Natural killer cell (primary cell): ENCODE measurements around the gene ATP5PD. TPM values are rescaled to one million over a fixed set of nuclear protein-coding genes. Genes with fewer than 3 reads are reported as not detected.
"Not testable (repeated sequence)": the region's sequence is repeated elsewhere in the genome, so short reads cannot be mapped to it uniquely, and the experiment has no call there.

Experiments used
- ATAC-seq, 3 donors: fragments of 150-1000 bp in 2 of 3; fragments of 200-7000 bp in 1 of 3; cut with Tn5 transposase; 1 replicate in 1 of 3; 2 replicates in 2 of 3; pipeline ENCODE4 v1.10.0; 2021; ENCODE audit warnings: mild to moderate bottlenecking in 2 of 3, moderate library complexity in 2 of 3
- DNase-seq, 2 donors: peaks; one replicate each; pipeline versions ENCODE4 v3.0.0 to v3.0.0-alpha.2; 2013 to 2021; ENCODE audit warnings: mixed read lengths in 1 of 2
- H3K27ac ChIP-seq: one replicate; pipeline ENCODE4 v1.5.1; 2013; ENCODE audit warnings: mild to moderate bottlenecking, low read length
- H3K27me3 ChIP-seq: one replicate; pipeline ENCODE4 v1.6.1; 2013; ENCODE audit warnings: low read length; ENCODE audit not compliant: control insufficient read depth, insufficient read depth
- H3K36me3 ChIP-seq: one replicate; pipeline ENCODE4 v1.6.1; 2013; ENCODE audit warnings: low read length; ENCODE audit not compliant: control insufficient read depth, insufficient read depth
- H3K4me1 ChIP-seq: one replicate; pipeline ENCODE4 v1.6.1; 2013; ENCODE audit warnings: low read length; ENCODE audit not compliant: control insufficient read depth, insufficient read depth
- H3K4me3 ChIP-seq: one replicate; pipeline ENCODE4 v1.5.1; 2013; ENCODE audit warnings: low read length
- H3K9me3 ChIP-seq: one replicate; pipeline ENCODE4 v1.6.1; 2013; ENCODE audit warnings: low read length; ENCODE audit not compliant: control insufficient read depth, insufficient read depth
- H3K27ac Mint-ChIP-seq, 2 donors: one replicate each; pipeline ENCODE4 v1.8.0; 2022; ENCODE audit warnings: mild to moderate bottlenecking in 2 of 2, mixed read lengths in 2 of 2, moderate library complexity in 1 of 2
- H3K27me3 Mint-ChIP-seq, 2 donors: one replicate each; pipeline ENCODE4 v1.8.0; 2022; ENCODE audit warnings: low read depth in 2 of 2, mixed read lengths in 2 of 2
- H3K36me3 Mint-ChIP-seq: one replicate; pipeline ENCODE4 v1.8.0; 2022; ENCODE audit warnings: mixed read lengths
- H3K4me1 Mint-ChIP-seq, 2 donors: one replicate each; pipeline ENCODE4 v1.8.0; 2022; ENCODE audit warnings: mixed read lengths in 2 of 2
- H3K4me3 Mint-ChIP-seq: one replicate; pipeline ENCODE4 v1.8.0; 2022; ENCODE audit warnings: mild to moderate bottlenecking, moderate library complexity, mixed read lengths
- H3K9me3 Mint-ChIP-seq, 2 donors: one replicate each; pipeline ENCODE4 v1.8.0; 2022; ENCODE audit warnings: mixed read lengths in 2 of 2
- WGBS: methylation state at CpG from one replicate; pipeline ENCODE4 v1.1.7; 2013; ENCODE audit warnings: missing lambda C conversion rate; ENCODE audit not compliant: insufficient coverage; 5-methylcytosine and 5-hydroxymethylcytosine counted together
- intact Hi-C: fragments of 100-400 bp; cut with micrococcal nuclease; formaldehyde crosslinking; loops from one replicate; pipeline ENCODE4 v1.14.2; 2022
- total RNA-seq, 4 donors: library from RNA; stranded (reverse); fragments of 120-200 nt in 1 of 4; gene quantifications; one replicate each; pipeline versions ENCODE4 v1.2.3 to v1.2.4, GENCODE V29; 2013 to 2022
- TF ChIP-seq, protein P1 (sequence below): fragments of 200-600 bp; IDR thresholded peaks from one replicate; pipeline ENCODE4 v1.8.0; 2022; ENCODE audit warnings: antibody characterized with exemption

ATP5PD gene
- total RNA-seq, 3 donors from 2014 or later (not counting 1 experiment from before 2014, with no cell fraction given): 74.7 to 96.3 (median 75.2) TPM

DNA sequence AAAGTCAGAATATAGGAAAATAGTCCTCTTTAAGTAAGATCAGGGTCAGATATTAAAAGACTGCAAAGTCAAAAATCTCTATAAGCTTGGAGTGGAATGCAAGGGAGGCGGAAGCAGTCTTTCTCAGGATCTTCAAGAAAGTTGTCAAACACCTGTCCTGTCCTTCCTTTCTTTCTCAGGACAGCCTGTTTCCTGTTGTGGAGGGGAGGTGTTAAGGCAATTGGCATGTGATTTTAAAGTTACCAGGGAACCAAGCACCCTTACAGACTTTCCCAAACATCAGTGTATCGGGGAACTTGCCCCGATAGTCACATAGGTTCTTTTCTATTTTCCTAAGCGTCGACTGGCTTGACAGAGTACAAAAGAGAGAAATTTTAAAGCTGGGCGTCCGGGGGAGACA is 2.1 kb downstream of the ATP5PD start:
- intact Hi-C loops: no loop called here
- Histone ChIP-seq H3K4me1 (peaks cover 19% of the 10 kb centered on the region), H3K36me3 (peaks cover 16% of the 10 kb centered on the region), H3K4me3 (no peak overlapping the region), H3K27ac (no peak overlapping the region), H3K9me3 (no peaks in the 10 kb centered on the region), H3K27me3 (no peaks in the 10 kb centered on the region)
- DNase-seq (no peak), ATAC-seq (no peak)
- peaks cover 33 to 34% of the 10 kb centered on the region in 2 donors for H3K4me1 Mint-ChIP-seq
- H3K4me3 Mint-ChIP-seq: peak overlapping the region; percentile 95
- 97% methylated on average over 5 of the region's 7 CpGs for WGBS
- H3K9me3 Mint-ChIP-seq: no peaks in the 10 kb centered on the region
- peak overlapping the region in 1 of 2 donors; percentile 60 for H3K27ac Mint-ChIP-seq
- H3K36me3 Mint-ChIP-seq: peaks cover 5% of the 10 kb centered on the region
- H3K27me3 Mint-ChIP-seq: no peaks in the 10 kb centered on the region
- TF ChIP-seq, protein P1, sequence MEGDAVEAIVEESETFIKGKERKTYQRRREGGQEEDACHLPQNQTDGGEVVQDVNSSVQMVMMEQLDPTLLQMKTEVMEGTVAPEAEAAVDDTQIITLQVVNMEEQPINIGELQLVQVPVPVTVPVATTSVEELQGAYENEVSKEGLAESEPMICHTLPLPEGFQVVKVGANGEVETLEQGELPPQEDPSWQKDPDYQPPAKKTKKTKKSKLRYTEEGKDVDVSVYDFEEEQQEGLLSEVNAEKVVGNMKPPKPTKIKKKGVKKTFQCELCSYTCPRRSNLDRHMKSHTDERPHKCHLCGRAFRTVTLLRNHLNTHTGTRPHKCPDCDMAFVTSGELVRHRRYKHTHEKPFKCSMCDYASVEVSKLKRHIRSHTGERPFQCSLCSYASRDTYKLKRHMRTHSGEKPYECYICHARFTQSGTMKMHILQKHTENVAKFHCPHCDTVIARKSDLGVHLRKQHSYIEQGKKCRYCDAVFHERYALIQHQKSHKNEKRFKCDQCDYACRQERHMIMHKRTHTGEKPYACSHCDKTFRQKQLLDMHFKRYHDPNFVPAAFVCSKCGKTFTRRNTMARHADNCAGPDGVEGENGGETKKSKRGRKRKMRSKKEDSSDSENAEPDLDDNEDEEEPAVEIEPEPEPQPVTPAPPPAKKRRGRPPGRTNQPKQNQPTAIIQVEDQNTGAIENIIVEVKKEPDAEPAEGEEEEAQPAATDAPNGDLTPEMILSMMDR: no peak

DNA sequence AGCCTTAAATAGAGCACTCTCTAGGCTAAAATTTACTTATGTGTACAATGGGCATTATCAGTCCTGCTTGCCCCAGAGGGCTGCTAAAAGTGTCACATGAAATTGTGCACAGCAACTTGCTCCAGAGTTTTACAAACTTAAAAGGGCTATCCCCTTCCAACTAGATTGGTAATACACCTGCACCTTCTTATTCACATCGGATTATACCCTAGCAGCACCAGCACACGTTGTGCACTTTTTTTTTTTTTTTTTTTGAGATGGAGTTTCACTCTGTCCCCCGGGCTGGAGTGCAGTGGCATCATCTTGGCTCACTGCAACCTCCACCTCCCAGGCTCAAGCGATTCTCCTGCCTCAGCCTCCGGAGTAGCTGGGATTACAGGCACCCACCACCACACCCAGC is 3.0 kb downstream of the ATP5PD start:
- H3K27ac ChIP-seq, H3K27ac Mint-ChIP-seq, H3K4me3 Mint-ChIP-seq, H3K9me3 ChIP-seq, H3K27me3 Mint-ChIP-seq, intact Hi-C loops, ATAC-seq, H3K27me3 ChIP-seq, DNase-seq, H3K9me3 Mint-ChIP-seq, H3K4me3 ChIP-seq: not testable (repeated sequence)
- peaks cover 12% of the 10 kb centered on the region for H3K36me3 Mint-ChIP-seq
- peaks cover 31 to 33% of the 10 kb centered on the region in 2 donors for H3K4me1 Mint-ChIP-seq
- WGBS: 80% methylated on average over 3 of the region's 5 CpGs
- Histone ChIP-seq H3K36me3 (peaks cover 23% of the 10 kb centered on the region), H3K4me1 (peaks cover 19% of the 10 kb centered on the region)

DNA sequence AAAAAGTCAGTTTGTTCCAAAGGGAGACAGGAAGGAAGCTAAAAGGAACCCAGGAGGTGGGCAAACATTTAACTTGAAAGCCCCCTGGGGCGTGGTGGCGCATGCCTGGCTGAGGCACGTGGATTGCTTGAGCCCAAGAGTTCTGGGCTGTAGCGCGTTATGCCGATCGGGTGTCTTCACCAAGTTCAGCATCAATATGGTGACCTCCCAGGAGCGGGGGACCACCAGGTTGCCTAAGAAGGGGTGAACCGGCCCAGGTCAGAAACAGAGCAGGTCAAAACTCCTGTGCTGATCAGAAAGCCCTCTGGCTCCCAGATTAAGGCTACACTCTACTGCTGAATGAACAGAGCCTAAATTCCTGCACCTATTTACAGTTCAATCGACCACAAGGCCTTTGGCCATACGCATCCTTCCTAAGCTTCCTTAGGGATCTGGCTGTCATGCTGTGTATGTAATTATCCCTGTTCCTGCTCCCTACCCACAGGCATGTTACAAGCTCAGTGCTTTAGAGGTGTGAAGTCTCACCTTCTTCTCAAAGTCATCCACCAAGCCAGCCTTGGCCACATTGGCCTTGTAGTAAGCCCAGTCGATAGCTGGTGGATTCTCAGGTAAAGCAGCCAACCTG is 5.0 kb downstream of the ATP5PD start:
- H3K4me1 Mint-ChIP-seq: peaks cover 19 to 21% of the 10 kb centered on the region in 2 donors
- H3K27ac Mint-ChIP-seq: no peak overlapping the region
- Histone ChIP-seq H3K4me3 (no peak overlapping the region), H3K27ac (no peak overlapping the region), H3K27me3 (no peaks in the 10 kb centered on the region), H3K36me3 (peaks cover 25% of the 10 kb centered on the region), H3K9me3 (no peaks in the 10 kb centered on the region), H3K4me1 (peaks cover 9% of the 10 kb centered on the region)
- ATAC-seq: no peak
- H3K36me3 Mint-ChIP-seq: peaks cover 16% of the 10 kb centered on the region
- intact Hi-C loops: no loop called here
- WGBS: 95% methylated on average over 12 of the region's 12 CpGs
- DNase-seq: no peak
- H3K9me3 Mint-ChIP-seq: no peaks in the 10 kb centered on the region
- H3K4me3 Mint-ChIP-seq: no peak overlapping the region
- H3K27me3 Mint-ChIP-seq: no peaks in the 10 kb centered on the region
- TF ChIP-seq, protein P1: no peak

DNA sequence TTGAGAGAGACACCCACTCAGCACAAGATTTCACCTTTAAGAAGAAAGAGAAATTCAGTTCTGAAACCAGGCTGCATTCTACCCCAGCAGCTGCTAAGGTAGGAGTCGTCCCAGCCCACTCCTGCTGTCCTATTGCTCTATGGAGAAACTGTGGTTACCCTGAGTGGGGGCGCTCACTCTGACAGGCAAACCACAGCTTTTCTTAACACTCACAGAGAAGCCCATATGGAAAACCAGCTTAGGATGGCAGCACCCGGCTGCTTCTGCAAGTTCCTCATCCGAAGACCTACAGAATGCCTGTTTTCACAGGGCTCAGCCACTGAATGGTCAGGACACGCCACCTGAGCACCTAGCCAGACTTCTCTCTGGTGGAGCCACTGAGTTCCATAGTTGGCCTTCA is 7.5 kb downstream of the ATP5PD start:
- H3K4me3 ChIP-seq: no peak overlapping the region
- WGBS: 66% methylated on average over 5 of the region's 5 CpGs
- no peak overlapping the region for H3K27ac ChIP-seq
- ATAC-seq: no peak
- no peak for DNase-seq
- Mint-ChIP-seq H3K9me3 (no peaks in the 10 kb centered on the region), H3K36me3 (peaks cover 16% of the 10 kb centered on the region), H3K4me1 (peaks cover 12 to 19% of the 10 kb centered on the region in 2 donors), H3K4me3 (no peak overlapping the region), H3K27ac (no peak overlapping the region), H3K27me3 (peaks cover 0 to 3% of the 10 kb centered on the region in 2 donors)
- H3K9me3 ChIP-seq: no peaks in the 10 kb centered on the region
- peaks cover 24% of the 10 kb centered on the region for H3K4me1 ChIP-seq
- H3K27me3 ChIP-seq: no peaks in the 10 kb centered on the region
- intact Hi-C loops: no loop called here
- H3K36me3 ChIP-seq: peaks cover 25% of the 10 kb centered on the region
- TF ChIP-seq, protein P1: no peak
